GM12878 (cell line): ENCODE results near the gene KDM4C. TPM values are rescaled to one million over a fixed set of nuclear protein-coding genes. Genes with fewer than 3 reads are reported as not detected.

Source experiments
- ATAC-seq: fragments of 200-7000 bp; cut with Tn5 transposase; 3 replicates; pipeline ENCODE4 v1.9.1; 2020; ENCODE audit warnings: mild to moderate bottlenecking, moderate library complexity
- BruUV-seq: library from RNA; stranded (reverse); fragments of 400-500 nt; replicated peaks from 2 replicates; lab custom pipeline; 2021; lab: Mats Ljungman, UMichigan
- CTCF ChIA-PET: fragments of 300-600 bp; sonication (Branson Sonifier 250); formaldehyde crosslinking; extraction: SDS; loops from one replicate; lab custom pipeline; 2021; ENCODE audit warnings: inconsistent platforms; lab: Yijun Ruan, JAX
- POLR2A ChIA-PET: fragments of 350-600 bp; formaldehyde crosslinking; extraction: SDS; loops from one replicate; lab custom pipeline; 2021; ENCODE audit warnings: inconsistent platforms; lab: Charles Lee
- RAD21 ChIA-PET: fragments of 300-600 bp; sonication (Branson Sonifier 250); formaldehyde crosslinking; loops from one replicate; lab custom pipeline; 2023; ENCODE audit warnings: antibody characterized with exemption; ENCODE audit not compliant: unreplicated experiment; lab: Charles Lee
- SMC1A ChIA-PET: fragments of 300-600 bp; sonication (Branson Sonifier 250); formaldehyde crosslinking; loops from one replicate; lab custom pipeline; 2023; ENCODE audit not compliant: unreplicated experiment, uncharacterized antibody; lab: Charles Lee
- DNase-seq: peaks from one replicate; pipeline ENCODE4 v3.0.0-alpha.2; 2011; ENCODE audit warnings: low read depth, low spot score
- FAIRE-seq: peaks from 3 replicates; lab custom pipeline; 2011; peaks lifted over from hg19 to GRCh38; lab: Jason Lieb, UNC
- H2AFZ ChIP-seq: 2 replicates; pipeline ENCODE4 v1.6.0; 2011; ENCODE audit warnings: low read depth, low read length, control low read depth; ENCODE audit not compliant: control insufficient read depth
- H3K27ac ChIP-seq: 2 replicates; pipeline ENCODE4 v1.5.1; 2011; ENCODE audit warnings: control low read depth; ENCODE audit not compliant: control insufficient read depth, insufficient read depth
- H3K27me3 ChIP-seq, 2 experiments: replicated peaks in 1 of 2; 2 replicates each; pipeline versions ENCODE4 v1.6.0 to v1.6.1; 2011; ENCODE audit warnings: low read length in 1 of 2; ENCODE audit not compliant: control insufficient read depth in 2 of 2, insufficient read depth in 2 of 2
- H3K36me3 ChIP-seq, 2 experiments: 2 replicates each; pipeline ENCODE4 v1.5.1; 2011; ENCODE audit warnings: low read length in 1 of 2; ENCODE audit not compliant: control insufficient read depth in 2 of 2, insufficient read depth in 2 of 2
- H3K4me1 ChIP-seq: 2 replicates; pipeline ENCODE4 v1.6.1; 2011; ENCODE audit warnings: mild to moderate bottlenecking, low read length, moderate library complexity, mixed read lengths; ENCODE audit not compliant: control insufficient read depth, insufficient read depth
- H3K4me2 ChIP-seq: 2 replicates; pipeline ENCODE4 v1.6.0; 2011; ENCODE audit warnings: control low read depth; ENCODE audit not compliant: control insufficient read depth, insufficient read depth
- H3K4me3 ChIP-seq: fragments of 200-600 bp; sonication (generic); 2 replicates; pipeline ENCODE4 v1.5.1; 2016
- H3K79me2 ChIP-seq: 2 replicates; pipeline ENCODE4 v1.6.0; 2011; ENCODE audit warnings: low read length; ENCODE audit not compliant: control insufficient read depth, insufficient read depth
- H3K9ac ChIP-seq: 2 replicates; pipeline ENCODE4 v1.8.0; 2011; ENCODE audit warnings: low read length, control low read depth, mixed read lengths; ENCODE audit not compliant: control insufficient read depth, insufficient read depth
- H3K9me3 ChIP-seq: replicated peaks from 3 replicates; pipeline ENCODE4 v1.5.1; 2011; ENCODE audit warnings: mild to moderate bottlenecking, low read length; ENCODE audit not compliant: control insufficient read depth, insufficient read depth
- H4K20me1 ChIP-seq: 2 replicates; pipeline ENCODE4 v1.6.0; 2011; ENCODE audit not compliant: control insufficient read depth, insufficient read depth
- BRCA1 ChIP-seq: IDR thresholded peaks from 2 replicates; pipeline ENCODE4 v1.6.1; 2011; ENCODE audit warnings: low read depth, low read length, improper control_type of control experiment
- CEBPZ ChIP-seq: fragments of 150-350 bp; IDR thresholded peaks from 2 replicates; pipeline ENCODE4 v1.6.1; 2016; ENCODE audit warnings: low read depth, low read length
- DPF2 ChIP-seq: fragments of 450-650 bp; IDR thresholded peaks from 2 replicates; pipeline ENCODE4 v1.6.1; 2017; ENCODE audit warnings: mild to moderate bottlenecking
- NR2C1 ChIP-seq: fragments of 450-650 bp; IDR thresholded peaks from 2 replicates; pipeline ENCODE4 v1.6.1; 2017; ENCODE audit warnings: antibody characterized with exemption, mild to moderate bottlenecking, moderate library complexity
- POLR2AphosphoS2 ChIP-seq: IDR thresholded peaks from 2 replicates; pipeline ENCODE4 v1.6.1; 2011; ENCODE audit warnings: low read depth, mild to moderate bottlenecking, low read length, improper control_type of control experiment, moderate library complexity
- SREBF2 ChIP-seq: IDR thresholded peaks from 2 replicates; pipeline ENCODE4 v1.6.1; 2012; ENCODE audit warnings: mild to moderate bottlenecking, low read length
- ZBED1 ChIP-seq: IDR thresholded peaks from 2 replicates; pipeline ENCODE4 v1.6.1; 2016; ENCODE audit warnings: borderline replicate concordance
- WGBS: methylation state at CpG from one replicate; pipeline ENCODE4 v1.1.6; 2016; ENCODE audit warnings: low lambda C conversion rate; ENCODE audit not compliant: insufficient replicate concordance, insufficient coverage; ENCODE audit errors: missing lambda C conversion rate; 5-methylcytosine and 5-hydroxymethylcytosine counted together
- in situ Hi-C: fragments of 300-500 bp; cut with MboI; formaldehyde crosslinking; loops from 9 replicates; pipeline ENCODE4 v1.14.3; 2018; ENCODE audit warnings: mixed read lengths
- intact Hi-C: fragments of 100-400 bp; cut with micrococcal nuclease; formaldehyde crosslinking; loops from one replicate; pipeline ENCODE4 v1.14.2; 2022; ENCODE audit not compliant: unreplicated experiment
- polyA plus RNA-seq, 11 experiments: library from polyadenylated mRNA; depleted of rRNA in 4 of 11; unstranded in 6 of 11; stranded (reverse) in 5 of 11; fragments of >200 nt; fragmentation: Nextera tagmentation in 4 of 11; fragmentation: Illumina TruSeq in 1 of 11; extraction: Ambion mirVana in 4 of 11; extraction: Trizol in 1 of 11; gene quantifications; 1 replicate in 1 of 11; 2 replicates in 10 of 11; pipeline versions ENCODE4 v1.2.1 to v1.2.3, GENCODE V29; 2011 to 2016; ENCODE audit warnings: inconsistent platforms in 2 of 11, missing spikeins in 2 of 11, low read depth in 1 of 11
- total RNA-seq, 4 experiments: library from RNA; depleted of rRNA in 3 of 4; stranded (reverse); fragments of >200 nt in 3 of 4; fragmentation: Illumina TruSeq in 1 of 4; extraction: Trizol in 1 of 4; gene quantifications; 2 replicates each; pipeline versions ENCODE4 v1.2.1 to v1.2.3, GENCODE V29; 2013 to 2021

The KDM4C gene
- total and polyA plus RNA-seq, 10 of the 15 experiments (the other 5 are each of a cell fraction or from before 2014, with no cell fraction given), result 6.8 to 41.2 (median 20.1) TPM

- CTCF ChIA-PET, result no interaction called here
- Histone ChIP-seq H3K4me3 (no peak overlapping the region), H3K36me3 (no peaks in the 10 kb centered on the region; a peak in 2 of 4 replicates), H3K27me3 (no peaks in the 10 kb centered on the region), H3K9ac (no peak overlapping the region), H3K79me2 (no peaks in the 10 kb centered on the region), H3K4me2 (no peak overlapping the region), H2AFZ (no peak overlapping the region), H3K27ac (no peak overlapping the region), H3K4me1 (peaks cover 11% of the 10 kb centered on the region), H4K20me1 (no peaks in the 10 kb centered on the region), H3K9me3 (no peaks in the 10 kb centered on the region; the same call in 1 of the 3 replicates)
- RAD21 ChIA-PET, result interaction anchor here (2.4 kb wide), 1 partner anchor 18 kb away, joined by 6 read pairs; no protein-coding TSS in a partner anchor
- ATAC-seq (no peak), FAIRE-seq (peak; percentile 18), DNase-seq (no peak)
- 57% methylated on average over 1 of the region's 1 CpG for WGBS
- POLR2A ChIA-PET, result no interaction called here
- BruUV-seq, result no TSS peak
- in situ Hi-C loops (no loop called here), intact Hi-C loops (no loop called here)
- TF ChIP-seq DPF2 (no peak), ZBED1 (no peak), CEBPZ (no peak), SREBF2 (no peak), NR2C1 (no peak), POLR2AphosphoS2 (no peak), BRCA1 (no peak)
- SMC1A ChIA-PET, result interaction anchor here (0.9 to 1.6 kb wide), 2 partner anchors 15 to 108 kb away, joined by 3 to 4 read pairs; no protein-coding TSS in a partner anchor
These were observed 178.3 kb downstream of the KDM4C start for GRCh38 chr9:6936103-6936502.
